ENCODE measurements around the gene CEP41.

The CEP41 gene

GRCh38 chr7:130372402-130373165 lies 68.2 kb downstream of the CEP41 start:
- Histone ChIP-seq H3K4me3 (replicated peaks; ENCODE audit: insufficient read depth, low read length) (no peak overlapping the region), H3K27ac (replicated peaks) (no peak overlapping the region), H3K27me3 (ENCODE audit: insufficient read depth, poor library complexity, severe bottlenecking) (no peaks in the 10 kb centered on the region)
- no peak for DNase-seq (ENCODE audit: low read depth in 1 of 2, low spot score in 1 of 2)
- TF ChIP-seq POLR2AphosphoS5 (IDR thresholded peaks at IDR 0.05; ENCODE audit: low read depth) (no peak), GABPA (IDR thresholded peaks at IDR 0.05; ENCODE audit: low read depth) (no peak), CTCF (IDR thresholded peaks at IDR 0.05; ENCODE audit: insufficient read depth, low read length) (no peak)

- Histone ChIP-seq H3K4me3 (replicated peaks; ENCODE audit: insufficient read depth, low read length) (no peak overlapping the region), H3K27ac (replicated peaks) (no peak overlapping the region), H3K27me3 (ENCODE audit: insufficient read depth, poor library complexity, severe bottlenecking) (no peaks in the 10 kb centered on the region)
- no peak for DNase-seq (ENCODE audit: low read depth in 1 of 2, low spot score in 1 of 2)
- TF ChIP-seq CTCF (IDR thresholded peaks at IDR 0.05; ENCODE audit: insufficient read depth, low read length) (no peak), REST (IDR thresholded peaks at IDR 0.05; ENCODE audit: insufficient replicate concordance, low read depth) (no peak), SPI1 (IDR thresholded peaks at IDR 0.05; ENCODE audit: borderline replicate concordance, low read depth) (no peak), GABPA (IDR thresholded peaks at IDR 0.05; ENCODE audit: low read depth) (no peak), POLR2AphosphoS5 (IDR thresholded peaks at IDR 0.05; ENCODE audit: low read depth) (no peak)
Observed at GRCh38 chr7:130371046-130371445, 69.8 kb downstream of the CEP41 start.

- TF ChIP-seq SPI1 (IDR thresholded peaks at IDR 0.05; ENCODE audit: borderline replicate concordance, low read depth) (no peak), CTCF (IDR thresholded peaks at IDR 0.05; ENCODE audit: insufficient read depth, low read length) (no peak), GABPA (IDR thresholded peaks at IDR 0.05; ENCODE audit: low read depth) (no peak), POLR2AphosphoS5 (IDR thresholded peaks at IDR 0.05; ENCODE audit: low read depth) (no peak), REST (IDR thresholded peaks at IDR 0.05; ENCODE audit: insufficient replicate concordance, low read depth) (no peak)
- no peak for DNase-seq (ENCODE audit: low read depth in 1 of 2, low spot score in 1 of 2)
- Histone ChIP-seq H3K27me3 (ENCODE audit: insufficient read depth, poor library complexity, severe bottlenecking) (no peaks in the 10 kb centered on the region), H3K4me3 (replicated peaks; ENCODE audit: insufficient read depth, low read length) (no peak overlapping the region), H3K27ac (replicated peaks) (peak overlapping the region; percentile 30)
Observed at GRCh38 chr7:130369831-130370550, 70.8 kb downstream of the CEP41 start.
